ENCODE measurements around the gene UBE2B.

DNA sequence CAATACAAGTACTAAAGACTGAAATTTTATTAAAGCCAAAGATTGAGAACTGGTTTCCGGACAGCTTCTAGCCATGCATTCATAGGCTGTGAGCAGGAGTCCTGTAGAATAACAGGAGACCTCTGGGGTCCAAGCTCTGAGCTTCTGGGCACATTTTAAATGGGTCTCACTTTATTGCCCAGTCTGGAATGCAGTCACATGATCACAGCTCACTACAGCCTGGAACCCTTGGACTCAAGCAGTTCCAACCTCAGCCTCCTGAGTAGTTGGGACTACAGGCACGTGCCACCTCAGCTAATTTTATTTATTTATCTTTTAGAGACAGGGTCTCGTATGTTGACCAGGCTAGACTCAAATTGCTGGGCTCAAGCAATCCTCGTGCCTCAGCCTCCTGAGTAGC is 24.9 kb downstream of the UBE2B start:
- TF ChIP-seq EP300 (conservative IDR thresholded peaks at IDR 0.05; ENCODE audit: poor library complexity, severe bottlenecking): no peak
- TF ChIP-seq CTCF (IDR thresholded peaks at IDR 0.05; ENCODE audit: poor library complexity, severe bottlenecking): no peak
